SK-N-SH treated with all-trans-retinoic acid at 6 μM for 48 hours (cell line): ENCODE results near the gene BAK1.

Experiments used
- ATAC-seq: fragments of 200-7000 bp; cut with Tn5 transposase; 3 replicates; pipeline ENCODE4 v1.9.1; 2020; ENCODE audit warnings: mild to moderate bottlenecking, moderate library complexity
- ARNTL ChIP-seq: fragments of 450-650 bp; formaldehyde crosslinking; IDR thresholded peaks from 2 replicates; pipeline ENCODE4 v1.5.0; 2020; ENCODE audit warnings: low read depth, mild to moderate bottlenecking, moderate library complexity, borderline replicate concordance
- BACH2 ChIP-seq: fragments of 250-450 bp; sonication (Bioruptor Pico); IDR thresholded peaks from 2 replicates; pipeline ENCODE4 v1.9.0; 2021; ENCODE audit warnings: mild to moderate bottlenecking, borderline replicate concordance
- CREB5 ChIP-seq: fragments of 250-450 bp; sonication (Bioruptor Pico); IDR thresholded peaks from 2 replicates; pipeline ENCODE4 v1.5.1; 2020; ENCODE audit warnings: low read depth, mild to moderate bottlenecking, moderate library complexity
- CSDC2 ChIP-seq: fragments of 250-450 bp; sonication (Bioruptor Pico); IDR thresholded peaks from 2 replicates; pipeline ENCODE4 v1.5.0; 2020; ENCODE audit warnings: mild to moderate bottlenecking, moderate library complexity
- CSRNP3 ChIP-seq: fragments of 250-450 bp; sonication (Bioruptor Pico); IDR thresholded peaks from 2 replicates; pipeline ENCODE4 v1.5.1; 2021; ENCODE audit warnings: mild to moderate bottlenecking, moderate library complexity
- ESRRG ChIP-seq: fragments of 250-450 bp; sonication (Bioruptor Pico); IDR thresholded peaks from 2 replicates; pipeline ENCODE4 v1.6.1; 2021; ENCODE audit warnings: mild to moderate bottlenecking
- GLIS3 ChIP-seq: fragments of 250-450 bp; sonication (Bioruptor Pico); IDR thresholded peaks from 2 replicates; pipeline ENCODE4 v1.5.0; 2020; ENCODE audit warnings: mild to moderate bottlenecking, moderate library complexity
- ISL1 ChIP-seq: fragments of 250-450 bp; sonication (Bioruptor Pico); IDR thresholded peaks from 2 replicates; pipeline ENCODE4 v2.1.2; 2022; ENCODE audit warnings: mild to moderate bottlenecking, moderate library complexity
- OSR1 ChIP-seq: fragments of 250-450 bp; sonication (Bioruptor Pico); IDR thresholded peaks from 2 replicates; pipeline ENCODE4 v1.8.0; 2022; ENCODE audit warnings: moderate library complexity, mild to moderate bottlenecking, inconsistent platforms
- PPARA ChIP-seq: fragments of 250-450 bp; sonication (Bioruptor Pico); IDR thresholded peaks from 2 replicates; pipeline ENCODE4 v1.5.0; 2020; ENCODE audit warnings: mild to moderate bottlenecking, borderline replicate concordance
- RARB ChIP-seq: fragments of 250-450 bp; sonication (Bioruptor Pico); IDR thresholded peaks from 2 replicates; pipeline ENCODE4 v1.8.0; 2021; ENCODE audit warnings: mild to moderate bottlenecking, moderate library complexity
- SNAI2 ChIP-seq: fragments of 250-450 bp; sonication (Bioruptor Pico); IDR thresholded peaks from 2 replicates; pipeline ENCODE4 v1.5.0; 2020; ENCODE audit warnings: mild to moderate bottlenecking, moderate library complexity
- TCF4 ChIP-seq: fragments of 250-450 bp; sonication (Bioruptor Pico); IDR thresholded peaks from 2 replicates; pipeline ENCODE4 v1.8.0; 2021; ENCODE audit warnings: mild to moderate bottlenecking, moderate library complexity, borderline replicate concordance
- TOX ChIP-seq: fragments of 250-450 bp; sonication (Bioruptor Pico); IDR thresholded peaks from 2 replicates; pipeline ENCODE4 v1.8.0; 2021; ENCODE audit warnings: mild to moderate bottlenecking, moderate library complexity, borderline replicate concordance
- ZC3H10 ChIP-seq: fragments of 250-450 bp; sonication (Bioruptor Pico); IDR thresholded peaks from 2 replicates; pipeline ENCODE4 v1.5.1; 2021; ENCODE audit warnings: mild to moderate bottlenecking, moderate library complexity
- ZFP3 ChIP-seq: fragments of 250-450 bp; sonication (Bioruptor Pico); IDR thresholded peaks from 2 replicates; pipeline ENCODE4 v1.5.0; 2020; ENCODE audit warnings: mild to moderate bottlenecking, moderate library complexity
- ZFP30 ChIP-seq: fragments of 450-650 bp; formaldehyde crosslinking; IDR thresholded peaks from 2 replicates; pipeline ENCODE4 v1.5.0; 2022; ENCODE audit warnings: mild to moderate bottlenecking, moderate library complexity
- ZNF565 ChIP-seq: fragments of 450-650 bp; formaldehyde crosslinking; conservative IDR thresholded peaks from 2 replicates; pipeline ENCODE4 v1.5.0; 2020; ENCODE audit warnings: low read depth, mild to moderate bottlenecking, moderate library complexity
- ZNF70 ChIP-seq: fragments of 450-650 bp; formaldehyde crosslinking; IDR thresholded peaks from 2 replicates; pipeline ENCODE4 v1.5.0; 2020; ENCODE audit warnings: mild to moderate bottlenecking, moderate library complexity
- ZNF8 ChIP-seq: fragments of 450-650 bp; formaldehyde crosslinking; IDR thresholded peaks from 2 replicates; pipeline ENCODE4 v1.5.0; 2020; ENCODE audit warnings: mild to moderate bottlenecking, moderate library complexity
- TF ChIP-seq, protein P1 (sequence below): fragments of 250-450 bp; sonication (Bioruptor Pico); IDR thresholded peaks from 2 replicates; pipeline ENCODE4 v1.8.0; 2021; ENCODE audit warnings: low read depth, mild to moderate bottlenecking, moderate library complexity, borderline replicate concordance
- TF ChIP-seq, protein P2 (sequence below): fragments of 250-450 bp; sonication (Bioruptor Pico); IDR thresholded peaks from 2 replicates; pipeline ENCODE4 v1.5.0; 2020; ENCODE audit warnings: mild to moderate bottlenecking, moderate library complexity

BAK1 gene

DNA sequence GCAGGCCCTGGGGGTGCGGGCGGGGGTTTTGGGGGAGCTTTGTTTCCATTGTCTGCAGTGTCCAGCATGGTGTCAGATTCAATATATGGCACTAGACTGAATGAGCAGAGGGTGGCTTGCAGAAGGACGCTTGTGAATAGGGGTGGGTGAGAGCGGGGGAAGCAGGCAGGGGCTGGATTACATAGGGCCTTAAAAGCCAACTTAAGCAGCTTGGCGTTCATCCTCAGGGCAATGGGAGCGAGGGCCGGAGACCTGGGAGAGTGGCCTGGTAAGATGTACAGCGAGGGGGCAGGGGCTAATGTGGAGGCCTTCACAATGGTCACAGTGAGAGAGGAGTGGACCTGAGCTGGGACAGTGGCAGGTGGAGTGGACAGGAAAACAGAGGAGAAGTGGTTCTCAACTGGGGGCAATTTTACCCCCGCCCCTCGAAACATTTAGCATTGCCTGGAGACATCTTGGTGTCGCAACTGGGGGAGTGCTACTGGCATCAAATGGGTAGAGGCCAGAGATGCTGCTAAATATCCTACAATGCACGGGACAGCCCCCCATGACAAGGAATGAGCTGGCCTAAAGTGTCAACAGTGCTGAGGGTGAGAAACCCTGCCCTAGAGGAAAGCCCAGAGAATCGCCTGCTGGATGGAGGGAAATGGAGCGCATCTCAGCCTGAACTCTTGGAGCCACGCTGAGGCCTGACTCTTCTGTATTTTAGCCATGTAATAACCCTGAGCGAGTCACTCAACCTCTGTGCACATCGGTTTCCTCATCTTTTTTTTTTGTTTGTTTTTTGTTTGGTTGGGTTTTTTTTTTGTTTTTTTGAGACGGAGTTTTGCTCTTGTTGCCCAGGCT, 15.1 kb upstream of the BAK1 start:
- TF ChIP-seq CSDC2 (no peak), PPARA (CRISPR knock-in tag) (no peak), ESRRG (CRISPR knock-in tag) (no peak), ZFP3 (no peak), TOX (CRISPR knock-in tag) (no peak), ISL1 (CRISPR knock-in tag) (no peak), BACH2 (CRISPR knock-in tag) (no peak)
- no peak for ATAC-seq

- ATAC-seq, result no peak
- no peak for TF ChIP-seq PPARA (CRISPR knock-in tag)
- TF ChIP-seq ZNF8 (CRISPR knock-in tag), result no peak
- no peak for TF ChIP-seq ISL1 (CRISPR knock-in tag)
- no peak for TF ChIP-seq CREB5 (CRISPR knock-in tag)
- no peak for TF ChIP-seq ZFP3
- no peak for TF ChIP-seq CSRNP3
- no peak for TF ChIP-seq RARB (CRISPR knock-in tag)
- no peak for TF ChIP-seq ZC3H10
- no peak for TF ChIP-seq ZFP30
- no peak for TF ChIP-seq ESRRG (CRISPR knock-in tag)
- TF ChIP-seq BACH2 (CRISPR knock-in tag), result no peak
- no peak for TF ChIP-seq ZNF70 (CRISPR knock-in tag)
- no peak for TF ChIP-seq ZNF565 (CRISPR knock-in tag)
- TF ChIP-seq, protein P1, sequence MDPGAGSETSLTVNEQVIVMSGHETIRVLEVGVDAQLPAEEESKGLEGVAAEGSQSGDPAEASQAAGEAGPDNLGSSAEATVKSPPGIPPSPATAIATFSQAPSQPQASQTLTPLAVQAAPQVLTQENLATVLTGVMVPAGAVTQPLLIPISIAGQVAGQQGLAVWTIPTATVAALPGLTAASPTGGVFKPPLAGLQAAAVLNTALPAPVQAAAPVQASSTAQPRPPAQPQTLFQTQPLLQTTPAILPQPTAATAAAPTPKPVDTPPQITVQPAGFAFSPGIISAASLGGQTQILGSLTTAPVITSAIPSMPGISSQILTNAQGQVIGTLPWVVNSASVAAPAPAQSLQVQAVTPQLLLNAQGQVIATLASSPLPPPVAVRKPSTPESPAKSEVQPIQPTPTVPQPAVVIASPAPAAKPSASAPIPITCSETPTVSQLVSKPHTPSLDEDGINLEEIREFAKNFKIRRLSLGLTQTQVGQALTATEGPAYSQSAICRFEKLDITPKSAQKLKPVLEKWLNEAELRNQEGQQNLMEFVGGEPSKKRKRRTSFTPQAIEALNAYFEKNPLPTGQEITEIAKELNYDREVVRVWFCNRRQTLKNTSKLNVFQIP, result no peak
- TF ChIP-seq, protein P2, sequence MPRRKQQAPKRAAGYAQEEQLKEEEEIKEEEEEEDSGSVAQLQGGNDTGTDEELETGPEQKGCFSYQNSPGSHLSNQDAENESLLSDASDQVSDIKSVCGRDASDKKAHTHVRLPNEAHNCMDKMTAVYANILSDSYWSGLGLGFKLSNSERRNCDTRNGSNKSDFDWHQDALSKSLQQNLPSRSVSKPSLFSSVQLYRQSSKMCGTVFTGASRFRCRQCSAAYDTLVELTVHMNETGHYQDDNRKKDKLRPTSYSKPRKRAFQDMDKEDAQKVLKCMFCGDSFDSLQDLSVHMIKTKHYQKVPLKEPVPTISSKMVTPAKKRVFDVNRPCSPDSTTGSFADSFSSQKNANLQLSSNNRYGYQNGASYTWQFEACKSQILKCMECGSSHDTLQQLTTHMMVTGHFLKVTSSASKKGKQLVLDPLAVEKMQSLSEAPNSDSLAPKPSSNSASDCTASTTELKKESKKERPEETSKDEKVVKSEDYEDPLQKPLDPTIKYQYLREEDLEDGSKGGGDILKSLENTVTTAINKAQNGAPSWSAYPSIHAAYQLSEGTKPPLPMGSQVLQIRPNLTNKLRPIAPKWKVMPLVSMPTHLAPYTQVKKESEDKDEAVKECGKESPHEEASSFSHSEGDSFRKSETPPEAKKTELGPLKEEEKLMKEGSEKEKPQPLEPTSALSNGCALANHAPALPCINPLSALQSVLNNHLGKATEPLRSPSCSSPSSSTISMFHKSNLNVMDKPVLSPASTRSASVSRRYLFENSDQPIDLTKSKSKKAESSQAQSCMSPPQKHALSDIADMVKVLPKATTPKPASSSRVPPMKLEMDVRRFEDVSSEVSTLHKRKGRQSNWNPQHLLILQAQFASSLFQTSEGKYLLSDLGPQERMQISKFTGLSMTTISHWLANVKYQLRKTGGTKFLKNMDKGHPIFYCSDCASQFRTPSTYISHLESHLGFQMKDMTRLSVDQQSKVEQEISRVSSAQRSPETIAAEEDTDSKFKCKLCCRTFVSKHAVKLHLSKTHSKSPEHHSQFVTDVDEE (CRISPR knock-in tag), result no peak
- no peak for TF ChIP-seq ARNTL
- TF ChIP-seq OSR1, result no peak
- TF ChIP-seq CSDC2, result no peak
- no peak for TF ChIP-seq TCF4 (CRISPR knock-in tag)
- TF ChIP-seq GLIS3 (CRISPR knock-in tag), result no peak
These were observed 13.3 kb upstream of the BAK1 start for GRCh38 chr6:33593414-33593727.

DNA sequence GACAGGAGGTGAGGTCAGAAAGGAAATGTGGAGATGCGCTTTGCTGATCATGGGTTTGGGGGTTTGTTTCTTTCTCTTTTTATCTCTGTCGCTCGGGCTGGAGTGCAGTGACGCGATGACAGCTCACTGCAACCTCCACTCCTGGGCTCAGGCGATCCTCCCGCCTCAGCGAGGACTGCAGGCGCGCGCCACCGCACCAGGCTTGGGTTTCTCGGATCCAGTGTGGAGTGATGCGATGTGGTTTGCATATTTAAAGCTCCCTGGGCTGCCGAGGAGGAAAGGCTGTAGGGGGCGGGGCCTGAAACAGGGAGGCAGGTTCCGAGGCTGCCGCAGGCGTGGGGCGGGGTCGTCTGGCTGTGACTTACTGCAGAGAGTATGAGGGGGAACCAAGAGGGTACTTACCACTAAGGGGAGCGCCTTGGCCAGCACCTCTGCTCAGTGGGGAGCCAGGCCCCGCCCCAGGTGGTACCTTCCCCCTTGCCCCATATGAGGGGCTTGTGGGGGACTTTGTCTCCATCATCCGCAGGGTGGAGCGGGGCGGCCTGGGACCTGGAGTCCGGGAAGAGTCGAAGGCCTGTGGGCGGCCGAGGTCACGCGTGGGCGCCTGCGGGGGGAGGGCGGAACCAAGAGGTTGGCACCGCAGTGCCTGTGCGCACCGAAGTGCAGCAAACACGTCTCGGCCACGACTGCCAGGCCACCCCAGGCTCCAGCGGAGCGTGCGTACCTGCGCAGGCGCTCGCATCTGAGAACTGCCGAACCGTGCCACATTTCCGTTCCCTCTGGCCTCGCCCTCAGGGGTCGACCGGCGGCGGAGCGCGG, 12.7 kb upstream of the BAK1 start:
- no peak for TF ChIP-seq TCF4 (CRISPR knock-in tag)
- TF ChIP-seq, protein P2 (CRISPR knock-in tag), result no peak
- no peak for TF ChIP-seq ZNF70 (CRISPR knock-in tag)
- no peak for TF ChIP-seq SNAI2
- TF ChIP-seq ZC3H10, result no peak
- no peak for TF ChIP-seq ISL1 (CRISPR knock-in tag)
- no peak for TF ChIP-seq CSRNP3
- no peak for TF ChIP-seq GLIS3 (CRISPR knock-in tag)
- no peak for TF ChIP-seq ZFP30
- TF ChIP-seq ARNTL, result no peak
- no peak for ATAC-seq
